Measurements from ENCODE around the gene TMEM175. TPM values are rescaled to one million over a fixed set of nuclear protein-coding genes. Genes with fewer than 3 reads are reported as not detected.

TMEM175 gene
- polyA plus RNA-seq, 6 donors from 2014 or later = 18.7 to 38.8 (median 24.1) TPM

DNA sequence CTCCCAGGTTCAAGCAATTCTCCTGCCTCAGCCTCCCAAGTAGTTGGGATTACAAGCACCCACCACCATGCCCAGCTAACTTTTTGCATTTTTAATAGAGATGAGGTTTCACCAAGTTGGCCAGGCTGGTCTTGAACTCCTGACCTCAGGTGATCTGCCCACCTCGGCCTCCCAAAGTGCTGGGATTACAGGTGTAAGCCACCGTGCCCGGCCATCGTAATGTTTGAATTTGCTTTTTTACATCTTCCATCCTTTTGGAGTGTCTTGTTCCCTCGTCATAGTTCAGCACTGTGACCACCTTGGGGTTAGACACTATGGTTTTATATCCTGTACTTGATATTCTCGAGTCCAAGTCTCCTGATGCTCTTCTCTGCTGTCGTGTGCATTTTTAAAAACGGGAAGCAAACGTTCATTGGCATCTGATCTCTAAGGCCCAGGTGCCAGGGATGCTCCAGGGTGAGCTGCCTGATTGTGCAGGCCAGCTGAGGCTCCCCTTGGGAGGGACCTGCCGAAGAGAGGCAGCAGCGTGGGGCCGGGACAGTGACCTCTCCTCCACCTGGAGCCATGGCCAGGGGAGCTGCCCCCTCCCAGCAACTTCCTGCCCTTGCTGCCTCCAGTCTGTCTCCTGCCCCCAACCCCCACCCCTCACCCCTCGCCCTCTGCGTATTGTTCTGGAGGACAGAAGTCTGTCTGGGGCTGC is 24.4 kb downstream of the TMEM175 start:
- H3K9me3 Mint-ChIP-seq = no peaks in the 10 kb centered on the region
- no peak overlapping the region for H3K4me3 Mint-ChIP-seq
- H3K36me3 Mint-ChIP-seq = peaks cover 0 to 17% of the 10 kb centered on the region in 2 donors
- ATAC-seq (ENCODE audit: low read depth in 2 of 2) = no peak
- H3K27ac Mint-ChIP-seq = no peak overlapping the region
- H3K4me1 Mint-ChIP-seq = peaks cover 0 to 11% (median 7%) of the 10 kb centered on the region in 3 donors
- H3K27me3 Mint-ChIP-seq = no peaks in the 10 kb centered on the region
- no peak for DNase-seq

- ATAC-seq (ENCODE audit: low read depth in 2 of 2) = no peak
- Mint-ChIP-seq H3K27me3 (no peaks in the 10 kb centered on the region), H3K4me3 (no peak overlapping the region), H3K9me3 (no peaks in the 10 kb centered on the region), H3K36me3 (peaks cover 0 to 17% of the 10 kb centered on the region in 2 donors), H3K4me1 (peaks cover 0 to 9% (median 7%) of the 10 kb centered on the region in 3 donors), H3K27ac (peak overlapping the region in 1 of 6 donors; percentile 88)
- DNase-seq = no peak
These were observed 24.9 kb downstream of the TMEM175 start for GRCh38 chr4:957231-957580.

DNA sequence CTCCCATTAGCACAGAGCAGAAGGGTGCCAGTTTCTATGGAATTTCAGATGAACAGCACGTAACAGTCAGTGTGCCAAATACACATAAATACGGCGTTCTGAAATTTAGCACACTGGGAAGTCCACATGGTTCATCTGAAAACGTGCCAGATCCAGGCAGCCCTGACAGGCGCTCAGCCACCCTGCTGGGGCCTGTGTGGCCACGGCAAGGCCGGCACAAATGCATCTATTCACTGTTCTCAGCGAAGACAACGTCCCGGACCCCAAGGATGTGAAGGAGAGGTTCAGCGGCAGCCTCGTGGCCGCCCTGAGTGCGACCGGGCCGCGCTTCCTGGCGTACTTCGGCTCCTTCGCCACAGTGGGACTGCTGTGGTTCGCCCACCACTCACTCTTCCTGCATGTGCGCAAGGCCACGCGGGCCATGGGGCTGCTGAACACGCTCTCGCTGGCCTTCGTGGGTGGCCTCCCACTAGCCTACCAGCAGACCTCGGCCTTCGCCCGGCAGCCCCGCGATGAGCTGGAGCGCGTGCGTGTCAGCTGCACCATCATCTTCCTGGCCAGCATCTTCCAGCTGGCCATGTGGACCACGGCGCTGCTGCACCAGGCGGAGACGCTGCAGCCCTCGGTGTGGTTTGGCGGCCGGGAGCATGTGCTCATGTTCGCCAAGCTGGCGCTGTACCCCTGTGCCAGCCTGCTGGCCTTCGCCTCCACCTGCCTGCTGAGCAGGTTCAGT is 25.5 kb downstream of the TMEM175 start:
- Mint-ChIP-seq H3K36me3 (peaks cover 0 to 17% of the 10 kb centered on the region in 2 donors), H3K27me3 (no peaks in the 10 kb centered on the region), H3K9me3 (no peaks in the 10 kb centered on the region), H3K27ac (peak overlapping the region in 1 of 6 donors; percentile 88), H3K4me1 (peaks cover 0 to 7% (median 5%) of the 10 kb centered on the region in 3 donors), H3K4me3 (peak overlapping the region in 1 of 8 donors; percentile 66)
- ATAC-seq (ENCODE audit: low read depth in 2 of 2) = no peak
- no peak for DNase-seq

- no peak overlapping the region for H3K4me3 Mint-ChIP-seq
- H3K9me3 Mint-ChIP-seq = no peaks in the 10 kb centered on the region
- DNase-seq = no peak
- peaks cover 0 to 17% of the 10 kb centered on the region in 2 donors for H3K36me3 Mint-ChIP-seq
- peak overlapping the region in 1 of 6 donors; percentile 24 for H3K27ac Mint-ChIP-seq
- ATAC-seq (ENCODE audit: low read depth in 2 of 2) = no peak
- H3K4me1 Mint-ChIP-seq = peaks cover 0 to 5% (median 5%) of the 10 kb centered on the region in 3 donors
- H3K27me3 Mint-ChIP-seq = no peaks in the 10 kb centered on the region
These were observed 26.0 kb downstream of the TMEM175 start for GRCh38 chr4:958314-958665.

- Mint-ChIP-seq H3K4me1 (peaks cover 0 to 5% (median 3%) of the 10 kb centered on the region in 3 donors), H3K4me3 (no peak overlapping the region)
- no peak for ATAC-seq (ENCODE audit: low read depth in 2 of 2)
These were observed 26.6 kb downstream of the TMEM175 start for GRCh38 chr4:958696-959337.

GRCh38 chr4:959338-960139 is 27.3 kb downstream of the TMEM175 start:
- H3K4me1 Mint-ChIP-seq = peaks cover 0 to 5% (median 3%) of the 10 kb centered on the region in 3 donors
- no peak for DNase-seq
- H3K36me3 Mint-ChIP-seq = peaks cover 0 to 10% of the 10 kb centered on the region in 2 donors
- no peak overlapping the region for H3K27ac Mint-ChIP-seq
- peak overlapping the region in 1 of 8 donors; percentile 47 for H3K4me3 Mint-ChIP-seq
- no peak for ATAC-seq (ENCODE audit: low read depth in 2 of 2)
- H3K9me3 Mint-ChIP-seq = no peaks in the 10 kb centered on the region
- H3K27me3 Mint-ChIP-seq = no peaks in the 10 kb centered on the region

More at GRCh38 chr4:958696-959337, 26.6 kb downstream of the TMEM175 start:
- DNase-seq = no peak
- Mint-ChIP-seq H3K36me3 (peaks cover 0 to 17% of the 10 kb centered on the region in 2 donors), H3K9me3 (no peaks in the 10 kb centered on the region), H3K27me3 (no peaks in the 10 kb centered on the region), H3K27ac (no peak overlapping the region)

DNA sequence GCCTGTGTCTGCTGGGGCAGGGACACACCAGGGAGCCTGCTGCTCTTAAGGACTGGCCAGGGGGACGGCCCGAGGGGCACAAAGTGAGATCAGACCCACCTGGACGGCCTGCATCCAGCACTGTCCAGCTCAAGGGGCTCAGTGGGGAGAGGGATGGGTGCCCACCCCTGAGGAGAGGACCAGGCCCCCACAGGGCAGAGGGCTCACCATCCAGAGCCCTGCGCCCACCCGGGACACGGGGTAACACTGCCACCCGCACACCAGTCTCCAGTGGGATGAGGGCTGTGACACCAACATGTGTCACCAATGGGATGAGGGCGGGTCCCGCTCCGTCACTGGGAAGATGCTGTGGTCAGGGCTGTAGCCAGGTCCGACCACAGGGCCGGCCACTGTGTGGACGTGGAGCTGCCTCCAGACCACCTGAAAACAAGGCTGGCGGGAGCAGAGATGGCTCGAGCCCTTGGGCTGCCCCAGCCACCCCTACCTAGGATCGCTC is 27.9 kb downstream of the TMEM175 start:
- Mint-ChIP-seq H3K4me1 (peaks cover 0 to 5% (median 3%) of the 10 kb centered on the region in 3 donors), H3K4me3 (no peak overlapping the region), H3K27me3 (no peaks in the 10 kb centered on the region), H3K9me3 (no peaks in the 10 kb centered on the region), H3K36me3 (peaks cover 0 to 8% of the 10 kb centered on the region in 2 donors), H3K27ac (no peak overlapping the region)
- ATAC-seq (ENCODE audit: low read depth in 2 of 2) (no peak), DNase-seq (no peak)

GRCh38 chr4:960636-961350 is 28.5 kb downstream of the TMEM175 start:
- H3K27ac Mint-ChIP-seq = no peak overlapping the region
- H3K9me3 Mint-ChIP-seq = no peaks in the 10 kb centered on the region
- DNase-seq (no peak), ATAC-seq (ENCODE audit: low read depth in 2 of 2) (no peak)
- no peak overlapping the region for H3K4me3 Mint-ChIP-seq
- peaks cover 0 to 8% of the 10 kb centered on the region in 2 donors for H3K36me3 Mint-ChIP-seq
- no peaks in the 10 kb centered on the region for H3K27me3 Mint-ChIP-seq
- H3K4me1 Mint-ChIP-seq = peaks cover 0 to 5% (median 3%) of the 10 kb centered on the region in 3 donors

DNA sequence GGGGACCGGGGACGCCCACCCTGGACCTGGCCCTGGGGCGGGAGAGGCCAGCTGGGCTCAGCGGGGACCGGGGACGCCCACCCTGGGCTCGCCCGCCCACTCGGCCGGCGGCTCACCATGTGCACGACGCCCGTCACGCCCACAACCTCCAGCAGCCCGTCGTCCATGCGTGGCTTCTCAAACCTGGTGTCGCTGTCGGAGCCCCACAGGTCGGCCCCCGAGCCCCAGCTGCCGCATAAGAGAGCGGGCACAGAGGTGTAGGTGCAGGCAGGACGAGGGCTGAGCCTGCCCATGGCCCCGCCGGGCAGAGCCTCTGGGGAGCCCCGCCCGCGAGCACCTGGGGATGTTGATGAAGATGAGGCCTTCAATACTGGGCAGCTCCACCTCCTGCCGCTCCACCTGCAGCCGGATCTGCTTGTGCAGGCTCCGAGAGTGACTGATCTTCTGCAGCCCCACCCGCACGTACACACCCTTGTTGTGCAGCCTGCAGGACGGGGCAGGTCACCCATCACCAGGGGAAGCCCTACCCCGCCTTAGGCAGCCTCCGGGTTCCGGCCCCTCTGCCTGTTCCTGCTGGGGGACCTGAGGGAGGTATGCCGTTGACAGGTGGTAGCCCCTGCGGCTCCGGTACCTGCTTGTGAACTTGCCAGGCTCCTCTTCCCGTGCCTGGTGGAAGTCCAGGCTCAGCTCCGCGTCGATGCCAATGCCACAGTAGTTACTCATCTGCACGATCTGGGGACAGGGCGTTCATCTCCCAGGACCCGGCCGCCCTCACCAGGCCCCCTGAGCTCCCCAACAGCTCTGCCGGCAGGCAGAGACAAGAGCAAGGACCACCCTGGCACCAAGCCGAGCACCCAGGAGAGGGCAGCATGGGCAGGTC is 29.3 kb downstream of the TMEM175 start:
- peaks cover 0 to 4% of the 10 kb centered on the region in 2 donors for H3K36me3 Mint-ChIP-seq
- H3K9me3 Mint-ChIP-seq = no peaks in the 10 kb centered on the region
- H3K4me3 Mint-ChIP-seq = no peak overlapping the region
- H3K4me1 Mint-ChIP-seq = peaks cover 0 to 3% (median 2%) of the 10 kb centered on the region in 3 donors
- no peak overlapping the region for H3K27ac Mint-ChIP-seq
- peak in 1 of 2 donors; percentile 32 for ATAC-seq (ENCODE audit: low read depth in 2 of 2)
- H3K27me3 Mint-ChIP-seq = no peaks in the 10 kb centered on the region
- no peak for DNase-seq

- H3K4me3 Mint-ChIP-seq = no peak overlapping the region
- DNase-seq = no peak
- no peak for ATAC-seq (ENCODE audit: low read depth in 2 of 2)
- H3K27ac Mint-ChIP-seq = no peak overlapping the region
- no peaks in the 10 kb centered on the region for H3K36me3 Mint-ChIP-seq
- no peaks in the 10 kb centered on the region for H3K4me1 Mint-ChIP-seq
- H3K27me3 Mint-ChIP-seq = no peaks in the 10 kb centered on the region
- H3K9me3 Mint-ChIP-seq = no peaks in the 10 kb centered on the region
These were observed 30.3 kb downstream of the TMEM175 start for GRCh38 chr4:962231-963208.
